H9 (cell line): ENCODE measurements around the gene CEP89. TPM values are rescaled to one million over a fixed set of nuclear protein-coding genes. Genes with fewer than 3 reads are reported as not detected.

ENCODE experiments used
- DNase-seq: peaks from one replicate; pipeline ENCODE4 v3.0.0-alpha.2; 2017
- H2AFZ ChIP-seq: one replicate; pipeline ENCODE4 v1.6.1; 2013; ENCODE audit warnings: mild to moderate bottlenecking, low read length, control low read depth, moderate library complexity
- H2AK5ac ChIP-seq: 2 replicates; pipeline ENCODE4 v1.6.1; 2013; ENCODE audit warnings: low read length, control low read depth, mixed read lengths; ENCODE audit not compliant: insufficient read length
- H2BK120ac ChIP-seq: one replicate; pipeline ENCODE4 v1.6.1; 2013; ENCODE audit warnings: low read depth, mild to moderate bottlenecking, low read length, control low read depth, inconsistent platforms; ENCODE audit not compliant: poor library complexity, severe bottlenecking
- H2BK12ac ChIP-seq: 2 replicates; pipeline ENCODE4 v1.6.1; 2013; ENCODE audit warnings: low read length, control low read depth, mixed read lengths, low read depth; ENCODE audit not compliant: insufficient read length
- H2BK15ac ChIP-seq: 2 replicates; pipeline ENCODE4 v1.6.1; 2013; ENCODE audit warnings: low read depth, low read length, control low read depth
- H2BK20ac ChIP-seq: one replicate; pipeline ENCODE4 v1.6.1; 2013; ENCODE audit warnings: low read depth, mild to moderate bottlenecking, low read length, control low read depth, inconsistent platforms; ENCODE audit not compliant: poor library complexity, severe bottlenecking
- H2BK5ac ChIP-seq: 2 replicates; pipeline ENCODE4 v1.6.1; 2013; ENCODE audit warnings: low read length, control low read depth, mixed read lengths; ENCODE audit not compliant: insufficient read length
- H3K14ac ChIP-seq: 2 replicates; pipeline ENCODE4 v1.6.1; 2013; ENCODE audit warnings: low read length, control low read depth; ENCODE audit not compliant: insufficient read depth
- H3K18ac ChIP-seq: 2 replicates; pipeline ENCODE4 v1.6.1; 2013; ENCODE audit warnings: low read depth, mild to moderate bottlenecking, mixed read lengths, low read length, control low read depth; ENCODE audit not compliant: insufficient read length
- H3K23ac ChIP-seq: 2 replicates; pipeline ENCODE4 v1.6.1; 2013; ENCODE audit warnings: low read length, control low read depth, mixed read lengths, low read depth; ENCODE audit not compliant: insufficient read length
- H3K23me2 ChIP-seq: 2 replicates; pipeline ENCODE4 v1.6.1; 2013; ENCODE audit warnings: low read depth, mild to moderate bottlenecking, mixed read lengths, low read length, control low read depth; ENCODE audit not compliant: insufficient read length, poor library complexity, severe bottlenecking
- H3K27ac ChIP-seq: 2 replicates; pipeline ENCODE4 v1.5.1; 2013; ENCODE audit warnings: low read length, control low read depth, mixed read lengths, low read depth; ENCODE audit not compliant: insufficient read length
- H3K27me3 ChIP-seq: 2 replicates; pipeline ENCODE4 v1.6.1; 2013; ENCODE audit warnings: low read length, control low read depth, inconsistent platforms; ENCODE audit not compliant: insufficient read depth
- H3K4ac ChIP-seq: 2 replicates; pipeline ENCODE4 v1.6.1; 2013; ENCODE audit warnings: low read depth, mild to moderate bottlenecking, control low read depth, inconsistent platforms, low read length, moderate library complexity
- H3K4me1 ChIP-seq: 2 replicates; pipeline ENCODE4 v1.6.1; 2013; ENCODE audit warnings: low read length, control low read depth, inconsistent platforms; ENCODE audit not compliant: insufficient read depth
- H3K4me2 ChIP-seq: 2 replicates; pipeline ENCODE4 v1.6.1; 2013; ENCODE audit warnings: low read length, control low read depth, mixed read lengths; ENCODE audit not compliant: insufficient read length, insufficient read depth
- H3K56ac ChIP-seq: 2 replicates; pipeline ENCODE4 v1.6.1; 2013; ENCODE audit warnings: low read depth, mild to moderate bottlenecking, mixed read lengths, low read length, control low read depth; ENCODE audit not compliant: insufficient read length
- H3K79me1 ChIP-seq: 2 replicates; pipeline ENCODE4 v1.6.1; 2013; ENCODE audit warnings: low read depth, mild to moderate bottlenecking, moderate library complexity, low read length, control low read depth, inconsistent platforms; ENCODE audit not compliant: insufficient read depth, poor library complexity, severe bottlenecking
- H3K79me2 ChIP-seq: 2 replicates; pipeline ENCODE4 v1.6.1; 2013; ENCODE audit warnings: low read length, control low read depth, inconsistent platforms; ENCODE audit not compliant: insufficient read depth
- H3K9ac ChIP-seq: 2 replicates; pipeline ENCODE4 v1.6.1; 2013; ENCODE audit warnings: low read length, control low read depth, mixed read lengths; ENCODE audit not compliant: insufficient read length; ENCODE audit errors: extremely low read depth
- H3K9me3 ChIP-seq: one replicate; pipeline ENCODE4 v1.6.1; 2013; ENCODE audit warnings: low read depth, low read length, inconsistent platforms; ENCODE audit not compliant: control insufficient read depth
- H3T11ph ChIP-seq: one replicate; pipeline ENCODE4 v1.6.1; 2013; ENCODE audit warnings: mild to moderate bottlenecking, low read length, control low read depth, inconsistent platforms
- H4K20me1 ChIP-seq: one replicate; pipeline ENCODE4 v1.6.1; 2013; ENCODE audit not compliant: control insufficient read depth, insufficient read length, insufficient read depth
- H4K5ac ChIP-seq: 2 replicates; pipeline ENCODE4 v1.6.1; 2013; ENCODE audit warnings: low read depth, mild to moderate bottlenecking, mixed read lengths, low read length, control low read depth; ENCODE audit not compliant: insufficient read length
- H4K8ac ChIP-seq: replicated peaks from 2 replicates; pipeline ENCODE4 v1.6.1; 2013; ENCODE audit warnings: low read length, control low read depth, mixed read lengths, low read depth; ENCODE audit not compliant: insufficient read length
- H4K91ac ChIP-seq: 2 replicates; pipeline ENCODE4 v1.6.1; 2013; ENCODE audit warnings: low read depth, mild to moderate bottlenecking, moderate library complexity, mixed read lengths, low read length, control low read depth; ENCODE audit not compliant: insufficient read length
- H3K27ac Mint-ChIP-seq, 3 experiments: 2 replicates in 2 of 3; 3 replicates in 1 of 3; pipeline ENCODE4 v1.8.0; 2020 to 2021; ENCODE audit warnings: mixed read lengths in 3 of 3, mild to moderate bottlenecking in 1 of 3, moderate library complexity in 1 of 3
- H3K27me3 Mint-ChIP-seq: 2 replicates; pipeline ENCODE4 v1.8.0; 2021; ENCODE audit warnings: low read depth, mild to moderate bottlenecking, moderate library complexity, mixed read lengths
- H3K36me3 Mint-ChIP-seq, 3 experiments: 2 replicates in 2 of 3; 3 replicates in 1 of 3; pipeline ENCODE4 v1.8.0; 2020 to 2021; ENCODE audit warnings: low read depth in 3 of 3, mixed read lengths in 3 of 3; ENCODE audit not compliant: insufficient read depth in 1 of 3
- H3K4me1 Mint-ChIP-seq, 2 experiments: 2 replicates each; pipeline ENCODE4 v1.8.0; 2020; ENCODE audit warnings: mixed read lengths in 2 of 2
- H3K4me3 Mint-ChIP-seq, 2 experiments: 2 replicates in 1 of 2; 3 replicates in 1 of 2; pipeline ENCODE4 v1.8.0; 2020 to 2021; ENCODE audit warnings: mild to moderate bottlenecking in 2 of 2, mixed read lengths in 2 of 2, moderate library complexity in 1 of 2
- H3K9me3 Mint-ChIP-seq, 2 experiments: 2 replicates in 1 of 2; 3 replicates in 1 of 2; pipeline ENCODE4 v1.8.0; 2020; ENCODE audit warnings: mild to moderate bottlenecking in 2 of 2, mixed read lengths in 2 of 2, moderate library complexity in 1 of 2
- CTCF ChIP-seq: fragments of 200-600 bp; sonication (generic); conservative IDR thresholded peaks from 3 replicates; pipeline ENCODE4 v1.8.0; 2021; ENCODE audit warnings: antibody characterized with exemption, mild to moderate bottlenecking
- WGBS: extraction: QIAGEN DNeasy Blood & Tissue Kit; methylation state at CpG from one replicate; pipeline ENCODE4 v1.1.7; 2013; ENCODE audit warnings: missing lambda C conversion rate, low lambda C conversion rate, mixed read lengths; ENCODE audit not compliant: insufficient read length; ENCODE audit errors: extremely low coverage; 5-methylcytosine and 5-hydroxymethylcytosine counted together
- total RNA-seq: library from RNA; stranded (reverse); gene quantifications from 2 replicates; pipeline ENCODE4 v1.2.1, GENCODE V29; 2021

CEP89 gene
- total RNA-seq, 1 experiment from 2014 or later: 22.1 TPM

GRCh38 chr19:32865326-32865725 is 106.4 kb downstream of the CEP89 start:
- Histone ChIP-seq H2BK12ac (no peak overlapping the region), H2AK5ac (no peak overlapping the region), H4K8ac (no peak overlapping the region), H4K91ac (no peak overlapping the region), H3K18ac (no peak overlapping the region), H2BK20ac (no peak overlapping the region), H3K23me2 (no peaks in the 10 kb centered on the region), H3K23ac (no peak overlapping the region), H2BK15ac (no peak overlapping the region), H2BK120ac (no peak overlapping the region), H3K79me2 (no peaks in the 10 kb centered on the region), H4K20me1 (no peaks in the 10 kb centered on the region), H3K9me3 (no peaks in the 10 kb centered on the region), H3K79me1 (no peaks in the 10 kb centered on the region), H3K4me2 (no peak overlapping the region), H3T11ph (no peak overlapping the region), H4K5ac (no peak overlapping the region), H3K9ac (no peak overlapping the region), H3K56ac (no peak overlapping the region), H3K4ac (no peak overlapping the region), H3K27me3 (no peaks in the 10 kb centered on the region), H3K27ac (no peak overlapping the region), H2AFZ (no peak overlapping the region), H3K14ac (no peak overlapping the region), H3K4me1 (no peaks in the 10 kb centered on the region), H2BK5ac (no peak overlapping the region)
- Mint-ChIP-seq H3K36me3 (no peaks in the 10 kb centered on the region), H3K4me1 (peaks cover 0 to 5% of the 10 kb centered on the region in 2 experiments; a peak in 1 of 4 replicates), H3K4me3 (no peak overlapping the region), H3K27me3 (no peaks in the 10 kb centered on the region), H3K27ac (no peak overlapping the region), H3K9me3 (no peaks in the 10 kb centered on the region; a peak in 1 of 5 replicates)
- no CpG with 5 or more reads among the region's 6 CpGs for WGBS
- no peak for TF ChIP-seq CTCF
- no peak for DNase-seq
